BLaER1 treated with 17β-estradiol and CSF1 and Interleukin-3, amounts not matched to agents 10 nM and 100 nM (cell line): Measurements from ENCODE around the gene SLC66A1.

Experiments used
- H3K27ac ChIP-seq, 11 experiments: shearing (Covaris generic); formaldehyde crosslinking; 2 replicates each; pipeline ENCODE4 v1.8.1; 2022
- H3K27me3 ChIP-seq, 11 experiments: shearing (Covaris generic); formaldehyde crosslinking; 2 replicates each; pipeline ENCODE4 v1.8.1; 2022
- H3K36me3 ChIP-seq, 11 experiments: shearing (Covaris generic); formaldehyde crosslinking; 2 replicates each; pipeline ENCODE4 v1.8.1; 2022
- H3K4me1 ChIP-seq, 10 experiments: shearing (Covaris generic); formaldehyde crosslinking; 2 replicates each; pipeline ENCODE4 v1.8.1; 2022
- H3K4me2 ChIP-seq, 11 experiments: shearing (Covaris generic); formaldehyde crosslinking; 2 replicates each; pipeline ENCODE4 v1.8.1; 2022
- H3K4me3 ChIP-seq, 10 experiments: shearing (Covaris generic); formaldehyde crosslinking; 2 replicates each; pipeline ENCODE4 v1.8.1; 2022
- H3K9ac ChIP-seq, 11 experiments: shearing (Covaris generic); formaldehyde crosslinking; 2 replicates each; pipeline ENCODE4 v1.8.1; 2022
- H3K9me3 ChIP-seq, 11 experiments: shearing (Covaris generic); formaldehyde crosslinking; replicated peaks in 1 of 11; 2 replicates each; pipeline ENCODE4 v1.8.1; 2022
- H4K20me1 ChIP-seq, 11 experiments: shearing (Covaris generic); formaldehyde crosslinking; 2 replicates each; pipeline ENCODE4 v1.8.1; 2022
- Cebpa-rat ChIP-seq, 11 experiments: shearing (Covaris generic); IDR thresholded peaks; 2 replicates each; pipeline ENCODE4 v1.8.1; 2022

Gene SLC66A1

DNA sequence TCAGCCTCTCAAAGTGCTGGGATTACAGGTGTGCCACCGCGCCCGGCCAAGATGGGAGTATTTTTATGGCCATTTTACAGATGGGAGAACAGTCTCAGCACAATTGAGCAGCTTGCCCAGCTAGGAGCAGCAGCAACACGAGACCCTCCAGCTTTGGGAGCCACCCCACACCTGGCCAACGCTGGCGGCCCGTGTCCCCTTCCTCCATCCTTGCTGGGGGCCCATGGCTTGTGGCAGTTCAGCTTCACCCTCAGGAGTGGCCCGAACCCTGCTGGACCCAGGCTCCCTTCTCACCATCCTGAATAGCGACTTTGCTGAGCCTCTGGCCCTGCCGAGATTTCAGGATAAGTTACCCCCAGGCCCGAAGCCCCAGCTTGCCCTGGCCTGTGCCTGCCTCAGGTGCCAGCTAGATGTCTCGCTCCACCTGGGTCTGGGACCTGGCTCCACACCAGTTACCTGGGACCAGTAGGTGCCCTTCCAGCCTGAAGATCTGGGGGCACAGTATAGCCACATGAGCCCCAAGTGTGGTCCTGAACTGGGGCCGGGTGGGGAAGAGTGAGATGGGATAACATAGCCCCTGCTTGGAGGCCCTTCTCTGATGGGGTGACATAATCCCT lies 19.2 kb downstream of the SLC66A1 start:
- Histone ChIP-seq H3K4me3 (no peak overlapping the region), H3K9ac (no peak overlapping the region), H3K36me3 (peaks cover 0 to 38% (median 13%) of the 10 kb centered on the region in 11 experiments; a peak in 15 of 22 replicates), H3K4me1 (peaks cover 2 to 29% (median 9%) of the 10 kb centered on the region in 10 experiments), H3K4me2 (no peak overlapping the region), H3K27me3 (no peaks in the 10 kb centered on the region), H4K20me1 (peaks cover 0 to 71% (median 0%) of the 10 kb centered on the region in 11 experiments; a peak in 9 of 22 replicates), H3K9me3 (no peaks in the 10 kb centered on the region), H3K27ac (no peak overlapping the region)
- TF ChIP-seq Cebpa-rat (IDR thresholded peaks at IDR 0.05): no peak

DNA sequence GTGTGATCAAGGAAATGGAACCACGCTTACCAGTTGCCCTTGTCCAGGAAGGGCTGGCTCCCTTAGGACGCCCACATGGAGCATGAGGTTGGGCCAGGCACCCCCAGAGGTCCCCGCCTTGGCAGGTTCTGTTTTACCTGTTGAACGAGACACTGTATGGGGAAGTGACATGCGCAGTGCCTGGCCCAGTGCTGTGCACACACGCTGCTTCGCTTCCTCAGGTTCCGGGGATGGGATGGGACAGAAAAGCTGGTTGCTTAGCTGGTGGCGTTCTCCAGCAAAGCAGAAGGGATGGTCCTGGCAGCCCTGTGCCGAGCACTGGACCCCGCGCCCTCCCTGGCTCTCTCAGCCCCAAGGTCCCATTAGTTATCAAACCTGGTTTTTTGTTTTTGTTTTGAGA lies 20.7 kb downstream of the SLC66A1 start:
- H3K27me3 ChIP-seq: no peaks in the 10 kb centered on the region
- no peak overlapping the region for H3K4me2 ChIP-seq
- TF ChIP-seq Cebpa-rat (IDR thresholded peaks at IDR 0.05): no peak
- no peak overlapping the region for H3K27ac ChIP-seq
- H3K4me3 ChIP-seq: no peak overlapping the region
- peaks cover 0 to 32% (median 6%) of the 10 kb centered on the region in 10 experiments; a peak in 10 of 20 replicates for H3K4me1 ChIP-seq
- H4K20me1 ChIP-seq: peaks cover 0 to 77% (median 7%) of the 10 kb centered on the region in 11 experiments; a peak in 10 of 22 replicates
- no peaks in the 10 kb centered on the region for H3K9me3 ChIP-seq
- H3K9ac ChIP-seq: no peak overlapping the region
- H3K36me3 ChIP-seq: peaks cover 0 to 26% (median 12%) of the 10 kb centered on the region in 11 experiments; a peak in 15 of 22 replicates

DNA sequence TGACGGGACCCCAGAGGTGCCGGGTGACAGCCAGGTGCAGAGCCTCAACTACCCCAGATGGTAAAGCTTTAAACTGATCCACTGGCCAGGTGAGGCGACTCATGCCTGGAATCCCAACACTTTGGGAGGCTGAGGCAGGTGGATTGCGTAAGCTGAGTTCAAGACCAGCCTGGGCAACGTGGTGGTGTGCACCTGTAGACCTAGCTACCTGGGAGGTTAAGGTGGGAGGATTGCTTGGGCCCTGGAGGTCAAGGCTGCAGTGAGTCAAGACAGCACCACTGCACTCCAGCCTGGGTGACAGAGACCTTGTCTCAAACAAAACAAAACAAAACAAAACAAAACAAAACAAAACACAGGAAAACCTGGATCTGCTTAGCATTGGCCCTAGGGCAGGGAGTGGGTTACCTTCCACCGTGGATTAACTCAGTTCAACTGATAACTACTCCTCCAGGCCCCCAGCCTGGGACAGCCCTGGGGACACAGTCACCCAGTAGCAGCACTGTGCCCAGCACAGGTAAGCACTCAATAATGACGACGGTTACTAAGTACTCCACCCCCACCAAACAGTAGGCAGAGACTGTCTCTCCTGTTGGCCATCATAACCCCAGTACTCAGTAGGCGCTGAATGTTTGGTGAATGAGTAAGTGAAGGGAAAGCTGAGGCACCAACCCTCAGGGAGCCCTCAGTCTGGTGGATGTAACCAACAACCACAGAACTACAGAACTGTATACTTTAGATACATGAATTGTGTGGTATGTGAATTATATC lies 21.6 kb downstream of the SLC66A1 start:
- H3K4me2 ChIP-seq: no peak overlapping the region

DNA sequence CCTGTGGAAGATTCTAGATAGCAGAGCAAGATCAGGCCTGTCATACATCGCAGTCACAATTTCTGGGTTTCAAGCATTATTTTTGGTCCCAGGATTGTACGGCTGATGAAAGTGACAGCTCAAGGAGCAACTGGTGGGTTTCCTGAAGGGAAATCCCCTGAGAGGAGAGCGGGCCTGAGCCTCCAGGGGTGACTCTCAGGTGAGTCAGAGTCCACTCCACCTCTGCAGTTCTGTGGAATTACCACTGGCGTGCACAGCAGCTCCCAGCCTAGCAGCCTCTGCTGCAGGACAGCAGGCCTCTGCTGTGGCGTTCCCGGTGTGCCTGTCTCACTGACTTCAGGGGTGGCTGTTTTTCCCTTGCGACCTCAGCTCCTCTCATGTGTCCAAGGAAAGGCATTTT lies 24.4 kb downstream of the SLC66A1 start:
- H3K4me2 ChIP-seq: peak overlapping the region in 1 of 11 experiments; percentile 5; a peak in 1 of 22 replicates
- H3K36me3 ChIP-seq: peaks cover 21 to 43% (median 31%) of the 10 kb centered on the region in 11 experiments; a peak in 21 of 22 replicates
- TF ChIP-seq Cebpa-rat (IDR thresholded peaks at IDR 0.05): no peak
- H3K27ac ChIP-seq: no peak overlapping the region
- H3K9ac ChIP-seq: no peak overlapping the region
- H3K4me3 ChIP-seq: no peak overlapping the region
- H3K4me1 ChIP-seq: peaks cover 0 to 34% (median 12%) of the 10 kb centered on the region in 10 experiments; a peak in 10 of 20 replicates
- no peaks in the 10 kb centered on the region for H3K9me3 ChIP-seq
- H4K20me1 ChIP-seq: peaks cover 0 to 93% (median 30%) of the 10 kb centered on the region in 11 experiments; a peak in 15 of 22 replicates
- H3K27me3 ChIP-seq: no peaks in the 10 kb centered on the region

More for the DNA sequence above, 21.6 kb downstream of the SLC66A1 start:
- no peak overlapping the region for H3K9ac ChIP-seq
- H3K4me3 ChIP-seq: no peak overlapping the region
- peaks cover 0 to 85% (median 9%) of the 10 kb centered on the region in 11 experiments; a peak in 10 of 22 replicates for H4K20me1 ChIP-seq
- peaks cover 0 to 39% (median 12%) of the 10 kb centered on the region in 10 experiments; a peak in 10 of 20 replicates for H3K4me1 ChIP-seq
- H3K27ac ChIP-seq: no peak overlapping the region
- TF ChIP-seq Cebpa-rat (IDR thresholded peaks at IDR 0.05): peak in 1 of 11 experiments; percentile 28; a peak in 1 of 22 replicates
- no peaks in the 10 kb centered on the region for H3K27me3 ChIP-seq
- no peaks in the 10 kb centered on the region for H3K9me3 ChIP-seq
- peaks cover 0 to 25% (median 14%) of the 10 kb centered on the region in 11 experiments; a peak in 16 of 22 replicates for H3K36me3 ChIP-seq

DNA sequence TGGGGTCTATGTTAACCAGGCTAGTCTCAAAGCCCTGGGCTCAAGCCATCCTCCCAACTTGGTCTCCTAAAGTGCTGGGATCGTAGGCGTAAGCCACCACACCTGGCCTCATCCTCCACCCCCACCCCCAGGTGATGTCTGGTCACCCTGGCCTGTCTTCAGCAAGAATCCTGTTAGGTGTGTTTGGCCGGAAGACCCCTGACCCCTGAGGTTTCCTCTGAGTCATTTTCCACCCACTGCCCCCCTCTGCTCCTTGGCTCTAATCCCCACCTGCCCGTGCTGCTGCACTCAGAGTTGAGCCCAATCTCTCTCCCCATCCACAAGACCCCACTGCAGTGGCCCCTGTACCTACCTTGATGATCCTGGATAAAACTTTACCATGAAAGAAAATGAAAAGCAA lies 25.2 kb downstream of the SLC66A1 start:
- peaks cover 24 to 48% (median 35%) of the 10 kb centered on the region in 11 experiments for H3K36me3 ChIP-seq
- no peak for TF ChIP-seq Cebpa-rat (IDR thresholded peaks at IDR 0.05)
- no peaks in the 10 kb centered on the region for H3K9me3 ChIP-seq
- H4K20me1 ChIP-seq: peaks cover 0 to 93% (median 30%) of the 10 kb centered on the region in 11 experiments; a peak in 15 of 22 replicates
- no peak overlapping the region for H3K4me3 ChIP-seq
- H3K27me3 ChIP-seq: no peaks in the 10 kb centered on the region
- peaks cover 0 to 27% (median 14%) of the 10 kb centered on the region in 10 experiments; a peak in 10 of 20 replicates for H3K4me1 ChIP-seq
- no peak overlapping the region for H3K9ac ChIP-seq
- no peak overlapping the region for H3K27ac ChIP-seq
- peak overlapping the region in 3 of 11 experiments; percentile 12 to 21 (median 19); a peak in 2 of 22 replicates for H3K4me2 ChIP-seq

DNA sequence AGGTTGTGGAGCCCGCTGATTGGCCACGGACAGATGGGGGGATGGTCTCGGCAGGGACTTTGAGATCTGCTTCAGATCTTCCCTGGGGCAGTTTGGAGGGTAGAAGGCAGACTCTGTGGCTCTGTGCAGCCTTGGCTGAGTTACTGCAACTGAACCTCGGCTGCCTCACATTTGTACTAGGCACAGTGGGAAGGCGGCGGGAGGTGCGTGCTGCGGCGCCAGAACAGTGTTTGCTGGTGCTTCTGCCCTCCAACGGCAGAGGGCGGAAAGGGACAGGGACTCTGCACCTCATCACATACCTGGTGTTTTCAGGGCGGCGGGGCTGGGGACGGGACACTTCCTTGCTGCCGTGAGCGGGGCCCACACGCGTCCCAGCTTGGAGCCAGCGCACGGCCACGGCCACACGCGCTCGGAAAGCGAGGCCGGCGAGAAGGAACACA lies 26.2 kb downstream of the SLC66A1 start:
- Histone ChIP-seq H3K4me3 (no peak overlapping the region), H3K27ac (no peak overlapping the region), H4K20me1 (peaks cover 0 to 93% (median 30%) of the 10 kb centered on the region in 11 experiments; a peak in 15 of 22 replicates), H3K36me3 (peaks cover 35 to 58% (median 46%) of the 10 kb centered on the region in 11 experiments), H3K27me3 (no peaks in the 10 kb centered on the region), H3K9me3 (no peaks in the 10 kb centered on the region), H3K4me2 (no peak overlapping the region; a peak in 1 of 22 replicates), H3K9ac (no peak overlapping the region), H3K4me1 (peaks cover 0 to 27% (median 15%) of the 10 kb centered on the region in 10 experiments; a peak in 10 of 20 replicates)
- TF ChIP-seq Cebpa-rat (IDR thresholded peaks at IDR 0.05): no peak

DNA sequence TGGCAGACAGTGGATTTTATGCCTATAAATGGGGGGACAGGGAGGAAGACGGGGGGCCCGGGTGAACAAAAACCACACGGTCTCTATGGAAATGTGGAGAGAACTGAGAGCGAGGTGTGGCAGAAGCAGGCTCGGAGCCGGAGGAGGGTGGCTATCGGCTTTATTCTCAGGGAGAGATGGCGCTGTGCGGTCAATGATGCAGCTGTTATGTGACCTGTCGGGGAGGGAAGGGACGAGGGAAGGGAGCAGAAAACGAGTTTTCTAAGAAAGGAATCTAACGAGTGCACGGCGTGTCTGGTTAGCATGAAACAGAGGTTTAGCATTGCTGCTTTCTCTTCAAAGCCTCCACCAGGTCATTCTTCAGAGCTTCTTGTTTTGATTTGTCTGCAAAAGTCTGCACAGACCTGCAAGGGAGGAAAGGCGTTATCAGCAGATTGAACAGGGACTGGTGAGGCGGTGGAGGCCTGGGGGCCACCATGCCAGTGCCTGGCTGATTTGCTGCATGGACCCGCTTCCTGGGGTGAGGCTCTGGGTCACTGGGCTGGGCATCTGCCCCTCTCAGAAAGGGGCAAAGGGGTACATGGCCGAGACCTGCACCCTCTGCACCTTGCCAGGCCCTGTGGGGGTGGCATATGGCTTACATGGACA lies 27.2 kb downstream of the SLC66A1 start:
- TF ChIP-seq Cebpa-rat (IDR thresholded peaks at IDR 0.05): no peak
- H3K27ac ChIP-seq: no peak overlapping the region
- H4K20me1 ChIP-seq: peaks cover 0 to 96% (median 36%) of the 10 kb centered on the region in 11 experiments; a peak in 18 of 22 replicates
- H3K27me3 ChIP-seq: no peaks in the 10 kb centered on the region
- H3K4me3 ChIP-seq: no peak overlapping the region
- no peaks in the 10 kb centered on the region for H3K9me3 ChIP-seq
- H3K9ac ChIP-seq: no peak overlapping the region
- peaks cover 0 to 27% (median 15%) of the 10 kb centered on the region in 10 experiments; a peak in 10 of 20 replicates for H3K4me1 ChIP-seq
- no peak overlapping the region for H3K4me2 ChIP-seq
- H3K36me3 ChIP-seq: peaks cover 44 to 68% (median 56%) of the 10 kb centered on the region in 11 experiments

GRCh38 chr1:19340387-19340937 lies 28.3 kb downstream of the SLC66A1 start:
- no peak for TF ChIP-seq Cebpa-rat (IDR thresholded peaks at IDR 0.05)
- Histone ChIP-seq H3K4me3 (no peak overlapping the region), H4K20me1 (peaks cover 2 to 96% (median 47%) of the 10 kb centered on the region in 11 experiments; a peak in 19 of 22 replicates), H3K9me3 (no peaks in the 10 kb centered on the region), H3K4me1 (peaks cover 0 to 27% (median 15%) of the 10 kb centered on the region in 10 experiments; a peak in 12 of 20 replicates), H3K27me3 (no peaks in the 10 kb centered on the region), H3K27ac (no peak overlapping the region), H3K4me2 (no peak overlapping the region), H3K9ac (no peak overlapping the region), H3K36me3 (peaks cover 54 to 79% (median 67%) of the 10 kb centered on the region in 11 experiments)
